K562 (cell line): ENCODE measurements around the gene NECAB2. TPM values are rescaled to one million over a fixed set of nuclear protein-coding genes. Genes with fewer than 3 reads are reported as not detected.

Source experiments
- ATAC-seq: fragments of 200-7000 bp; cut with Tn5 transposase; 3 replicates; pipeline ENCODE4 v1.9.1; 2020; ENCODE audit warnings: moderate library complexity
- BruUV-seq: library from RNA; stranded (reverse); fragments of 400-500 nt; replicated peaks from 2 replicates; lab custom pipeline; 2021; lab: Mats Ljungman, UMichigan
- CTCF ChIA-PET: fragments of 300-600 bp; formaldehyde crosslinking; extraction: SDS; loops from one replicate; lab custom pipeline; 2021; ENCODE audit warnings: low intra/inter-chr PET ratio; lab: Yijun Ruan, JAX
- POLR2A ChIA-PET: fragments of 300-600, 350-650 bp; sonication (Branson Sonifier 250); formaldehyde crosslinking; extraction: SDS; loops from one replicate; lab custom pipeline; 2021; ENCODE audit warnings: antibody characterized with exemption, inconsistent platforms; lab: Yijun Ruan, JAX
- DNase-seq, 4 experiments: peaks; one replicate each; pipeline versions ENCODE4 v3.0.0 to v3.0.0-alpha.2; 2011 to 2018; ENCODE audit warnings: low spot score in 3 of 4, mixed read lengths in 3 of 4; ENCODE audit errors: extremely low read depth in 1 of 4
- FAIRE-seq: peaks from 2 replicates; lab custom pipeline; 2011; peaks lifted over from hg19 to GRCh38; lab: Jason Lieb, UNC
- H2AFZ ChIP-seq: 2 replicates; pipeline ENCODE4 v1.6.0; 2011; ENCODE audit warnings: low read depth, low read length, control low read depth, inconsistent platforms
- H3K27ac ChIP-seq: fragments of 200-600 bp; 3 replicates; pipeline ENCODE4 v1.8.0; 2011; ENCODE audit warnings: low read depth, mild to moderate bottlenecking, control low read depth, inconsistent platforms, low read length, moderate library complexity, mixed read lengths; ENCODE audit errors: extremely low read depth
- H3K27me3 ChIP-seq, 2 experiments: fragments of 300-600 bp in 1 of 2; 2 replicates in 1 of 2; 3 replicates in 1 of 2; pipeline versions ENCODE4 v1.6.0 to v1.8.0; 2011; ENCODE audit warnings: inconsistent platforms in 2 of 2, low read length in 2 of 2, mild to moderate bottlenecking in 1 of 2, mixed read lengths in 1 of 2, moderate library complexity in 1 of 2; ENCODE audit not compliant: control insufficient read depth in 2 of 2, insufficient read depth in 2 of 2
- H3K36me3 ChIP-seq: fragments of 300-600 bp; 3 replicates; pipeline ENCODE4 v1.8.0; 2011; ENCODE audit warnings: mild to moderate bottlenecking, low read length, inconsistent platforms; ENCODE audit not compliant: control insufficient read depth, insufficient read depth
- H3K4me1 ChIP-seq, 2 experiments: fragments of 200-600 bp in 1 of 2; replicated peaks in 1 of 2; 2 replicates in 1 of 2; 3 replicates in 1 of 2; pipeline versions ENCODE4 v1.5.1 to v1.8.0; 2011; ENCODE audit warnings: inconsistent platforms in 2 of 2, low read length in 2 of 2, mild to moderate bottlenecking in 1 of 2, mixed read lengths in 1 of 2, moderate library complexity in 1 of 2; ENCODE audit not compliant: control insufficient read depth in 2 of 2, insufficient read depth in 2 of 2
- H3K4me2 ChIP-seq: 2 replicates; pipeline ENCODE4 v1.6.1; 2011; ENCODE audit warnings: low read length, control low read depth, inconsistent platforms, mixed read lengths; ENCODE audit not compliant: insufficient read depth
- H3K4me3 ChIP-seq: fragments of 200-600 bp; sonication (generic), shearing (Covaris generic); 2 replicates; pipeline ENCODE4 v1.5.1; 2016; ENCODE audit warnings: control low read depth, inconsistent platforms
- H3K79me2 ChIP-seq: fragments of 200-600 bp; 3 replicates; pipeline ENCODE4 v1.8.0; 2011; ENCODE audit warnings: low read length, inconsistent platforms; ENCODE audit not compliant: control insufficient read depth, insufficient read depth
- H3K9ac ChIP-seq, 2 experiments: 2 replicates each; pipeline versions ENCODE4 v1.6.0 to v1.6.1; 2011; ENCODE audit warnings: low read depth in 2 of 2, low read length in 2 of 2, control low read depth in 1 of 2, inconsistent platforms in 1 of 2, mild to moderate bottlenecking in 1 of 2, mixed read lengths in 1 of 2; ENCODE audit not compliant: insufficient read depth in 1 of 2
- H3K9me1 ChIP-seq: one replicate; pipeline ENCODE4 v1.6.0; 2011; ENCODE audit warnings: inconsistent platforms, mild to moderate bottlenecking, low read length, moderate library complexity; ENCODE audit not compliant: control insufficient read depth, insufficient read depth
- H3K9me3 ChIP-seq: replicated peaks from 2 replicates; pipeline ENCODE4 v1.5.1; 2011; ENCODE audit warnings: low read depth, low read length, inconsistent platforms; ENCODE audit not compliant: control insufficient read depth, insufficient read depth
- H4K20me1 ChIP-seq: replicated peaks from 2 replicates; pipeline ENCODE4 v1.6.1; 2011; ENCODE audit warnings: low read length, inconsistent platforms, mixed read lengths; ENCODE audit not compliant: control insufficient read depth, insufficient read depth
- AFF4 ChIP-seq: sonication (generic); formaldehyde crosslinking; IDR thresholded peaks from 2 replicates; pipeline ENCODE4 v1.8.0; 2023; ENCODE audit warnings: mild to moderate bottlenecking, missing genetic modification reagents
- BCOR ChIP-seq: fragments of 450-650 bp; IDR thresholded peaks from 2 replicates; pipeline ENCODE4 v1.6.1; 2016
- BRCA1 ChIP-seq, 2 experiments: fragments of 450-650 bp in 1 of 2; sonication (generic) in 1 of 2; formaldehyde crosslinking in 1 of 2; IDR thresholded peaks; 2 replicates each; pipeline versions ENCODE4 v1.5.0 to v1.6.1; 2017 to 2020; ENCODE audit warnings: mild to moderate bottlenecking in 1 of 2, missing genetic modification reagents in 1 of 2
- FUS ChIP-seq: fragments of 200-400 bp; formaldehyde crosslinking; optimal IDR thresholded peaks from 2 replicates; pipeline ENCODE3; 2017; ENCODE audit warnings: low read depth, low read length
- KDM1A ChIP-seq, 2 experiments: fragments of 450-650 bp; IDR thresholded peaks; 2 replicates each; pipeline ENCODE4 v1.6.1; 2016; ENCODE audit warnings: mild to moderate bottlenecking in 2 of 2
- MAFF ChIP-seq: IDR thresholded peaks from 2 replicates; pipeline ENCODE4 v1.6.1; 2012; ENCODE audit warnings: low read length, improper control_type of control experiment
- NKRF ChIP-seq: fragments of 450-650 bp; IDR thresholded peaks from 2 replicates; pipeline ENCODE4 v1.6.1; 2016; ENCODE audit warnings: borderline replicate concordance
- RBFOX2 ChIP-seq: fragments of 200-400 bp; formaldehyde crosslinking; IDR thresholded peaks from 2 replicates; pipeline ENCODE4 v1.6.1; 2017; ENCODE audit warnings: low read depth, mild to moderate bottlenecking, low read length, moderate library complexity
- RBM25 ChIP-seq: fragments of 200-400 bp; formaldehyde crosslinking; IDR thresholded peaks from 2 replicates; pipeline ENCODE4 v1.6.1; 2018; ENCODE audit warnings: low read length, low read depth, moderate library complexity; ENCODE audit not compliant: severe bottlenecking
- TAF7 ChIP-seq: fragments of 450-650 bp; IDR thresholded peaks from 2 replicates; pipeline ENCODE4 v1.6.1; 2016; ENCODE audit warnings: missing genetic modification characterization, missing compliant biosample characterization
- ZFP36 ChIP-seq: fragments of 150-350 bp; IDR thresholded peaks from 2 replicates; pipeline ENCODE4 v1.6.1; 2018; ENCODE audit warnings: low read length, low read depth; ENCODE audit not compliant: partially characterized antibody
- ZNF512 ChIP-seq: IDR thresholded peaks from 2 replicates; pipeline ENCODE4 v1.6.1; 2016; ENCODE audit warnings: missing genetic modification characterization, missing compliant biosample characterization
- ZNF707 ChIP-seq: fragments of 250-450 bp; sonication (Bioruptor Pico); conservative IDR thresholded peaks from 2 replicates; pipeline ENCODE4 v1.8.0; 2022; ENCODE audit warnings: inconsistent platforms, mild to moderate bottlenecking, moderate library complexity
- ZSCAN32 ChIP-seq: fragments of 450-650 bp; formaldehyde crosslinking; IDR thresholded peaks from 2 replicates; pipeline ENCODE4 v1.4.0; 2020; ENCODE audit warnings: mild to moderate bottlenecking, moderate library complexity
- WGBS: fragments of 100-300 bp; shearing (Covaris generic); methylation state at CpG from one replicate; pipeline ENCODE4 v1.1.6; 2016; ENCODE audit warnings: low coverage, mixed read lengths; ENCODE audit not compliant: insufficient coverage; ENCODE audit errors: missing lambda C conversion rate; 5-methylcytosine and 5-hydroxymethylcytosine counted together
- in situ Hi-C: fragments of 300-500 bp; cut with MboI; formaldehyde crosslinking; loops from 4 replicates; pipeline ENCODE4 v1.15.0; 2018; ENCODE audit warnings: inconsistent platforms, mixed read lengths
- intact Hi-C: fragments of 100-400 bp; cut with micrococcal nuclease; formaldehyde crosslinking; loops from 2 replicates; pipeline ENCODE4 v1.14.2; 2022
- polyA plus RNA-seq, 8 experiments: library from polyadenylated mRNA; depleted of rRNA in 4 of 8; stranded (reverse) in 5 of 8; unstranded in 3 of 8; fragments of >200 nt; fragmentation: Nextera tagmentation in 2 of 8; fragmentation: Illumina TruSeq in 1 of 8; extraction: Ambion mirVana in 2 of 8; extraction: Trizol in 1 of 8; gene quantifications; 2 replicates each; pipeline versions ENCODE4 v1.2.1 to v1.2.3, GENCODE V29; 2011 to 2014; ENCODE audit warnings: inconsistent platforms in 1 of 8, missing spikeins in 1 of 8
- total RNA-seq, 7 experiments: library from RNA; depleted of rRNA in 6 of 7; stranded (reverse); fragments of >200 nt in 6 of 7; fragmentation: Illumina TruSeq in 2 of 7; extraction: Trizol in 2 of 7; gene quantifications; 2 replicates each; pipeline versions ENCODE4 v1.2.1 to v1.2.3, GENCODE V29; 2011 to 2021; ENCODE audit warnings: low replicate concordance in 1 of 7

The NECAB2 gene
- total and polyA plus RNA-seq, 9 of the 15 experiments (the other 6 are each of a cell fraction or from before 2014, with no cell fraction given), result 0.03 to 0.28 TPM; not detected in 7

GRCh38 chr16:84004442-84004841, 36.4 kb downstream of the NECAB2 start:
- intact Hi-C loops (no loop called here), in situ Hi-C loops (no loop called here)
- Histone ChIP-seq H3K9ac (no peak overlapping the region), H3K4me2 (no peak overlapping the region), H3K27ac (no peak overlapping the region), H3K4me1 (no peaks in the 10 kb centered on the region; a peak in 1 of 5 replicates), H3K4me3 (no peak overlapping the region), H3K9me1 (no peaks in the 10 kb centered on the region), H3K9me3 (no peaks in the 10 kb centered on the region), H2AFZ (no peak overlapping the region), H3K79me2 (no peaks in the 10 kb centered on the region), H3K36me3 (no peaks in the 10 kb centered on the region), H3K27me3 (peaks cover 52 to 78% of the 10 kb centered on the region in 2 experiments), H4K20me1 (peaks cover 9% of the 10 kb centered on the region; the same call in 1 of the 2 replicates)
- CTCF ChIA-PET, result no interaction called here
- FAIRE-seq, result no peak
- 6% methylated on average over 7 of the region's 7 CpGs for WGBS
- no TSS peak for BruUV-seq
- DNase-seq, result no peak
- ATAC-seq, result no peak
- TF ChIP-seq FUS (no peak), AFF4 (no peak), KDM1A (IDR thresholded peaks at IDR 0.05) (peak in 1 of 2 experiments; percentile 28; a peak in 1 of 4 replicates), ZNF707 (CRISPR knock-in tag) (no peak), ZNF512 (no peak), RBFOX2 (no peak), NKRF (no peak), TAF7 (tag) (no peak), MAFF (no peak), BRCA1 (IDR thresholded peaks at IDR 0.05) (no peak), BRCA1 (CRISPR knock-in tag; IDR thresholded peaks at IDR 0.05) (no peak), ZSCAN32 (CRISPR knock-in tag) (no peak), BCOR (peak; percentile 80), RBM25 (peak; percentile 78), ZFP36 (peak; percentile 73)
- POLR2A ChIA-PET, result interaction anchor here (0.6 to 0.7 kb wide), 2 partner anchors 102 to 1684 kb away, joined by 3 read pairs; partner anchors contain the start of gene GINS2
